ENCODE data around the gene OGFOD2.

The OGFOD2 gene

GRCh38 chr12:122942637-122943036, 32.4 kb upstream of the OGFOD2 start:
- peaks cover 10% of the 10 kb centered on the region for H3K4me1 Mint-ChIP-seq
- H3K4me3 Mint-ChIP-seq, result no peak overlapping the region
- H3K27ac Mint-ChIP-seq, result peak overlapping the region in 1 of 3 experiments; percentile 23
- H3K9me3 Mint-ChIP-seq, result no peaks in the 10 kb centered on the region
- TF ChIP-seq CTCF (IDR thresholded peaks at IDR 0.05; ENCODE audit: unreplicated experiment in 3 of 3), result no peak
- peaks cover 3% of the 10 kb centered on the region for H3K27me3 Mint-ChIP-seq (ENCODE audit: low read depth)
- H3K36me3 Mint-ChIP-seq (ENCODE audit: low read depth), result peaks cover 4% of the 10 kb centered on the region

DNA sequence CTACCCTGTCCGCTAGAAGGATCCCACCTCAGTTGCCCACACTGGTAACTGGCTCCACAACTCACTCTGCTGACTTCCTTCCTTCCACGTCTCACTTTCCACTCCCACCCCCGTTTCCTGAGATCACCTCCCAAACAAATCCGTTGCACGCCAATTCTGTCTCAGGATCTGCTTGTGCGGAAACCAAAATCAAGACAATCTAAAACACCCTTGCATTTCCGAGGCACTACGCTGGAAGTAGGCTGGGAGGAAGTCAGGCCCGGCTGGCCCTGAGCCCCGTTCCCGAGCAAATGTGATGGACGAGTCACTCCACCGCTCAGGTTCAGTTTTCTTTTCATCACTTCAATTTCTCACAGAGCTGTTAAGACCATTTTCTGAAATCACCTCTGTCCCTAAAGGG, 31.8 kb upstream of the OGFOD2 start:
- H3K27me3 Mint-ChIP-seq (ENCODE audit: low read depth), result peaks cover 3% of the 10 kb centered on the region
- TF ChIP-seq CTCF (IDR thresholded peaks at IDR 0.05; ENCODE audit: unreplicated experiment in 3 of 3), result no peak

DNA sequence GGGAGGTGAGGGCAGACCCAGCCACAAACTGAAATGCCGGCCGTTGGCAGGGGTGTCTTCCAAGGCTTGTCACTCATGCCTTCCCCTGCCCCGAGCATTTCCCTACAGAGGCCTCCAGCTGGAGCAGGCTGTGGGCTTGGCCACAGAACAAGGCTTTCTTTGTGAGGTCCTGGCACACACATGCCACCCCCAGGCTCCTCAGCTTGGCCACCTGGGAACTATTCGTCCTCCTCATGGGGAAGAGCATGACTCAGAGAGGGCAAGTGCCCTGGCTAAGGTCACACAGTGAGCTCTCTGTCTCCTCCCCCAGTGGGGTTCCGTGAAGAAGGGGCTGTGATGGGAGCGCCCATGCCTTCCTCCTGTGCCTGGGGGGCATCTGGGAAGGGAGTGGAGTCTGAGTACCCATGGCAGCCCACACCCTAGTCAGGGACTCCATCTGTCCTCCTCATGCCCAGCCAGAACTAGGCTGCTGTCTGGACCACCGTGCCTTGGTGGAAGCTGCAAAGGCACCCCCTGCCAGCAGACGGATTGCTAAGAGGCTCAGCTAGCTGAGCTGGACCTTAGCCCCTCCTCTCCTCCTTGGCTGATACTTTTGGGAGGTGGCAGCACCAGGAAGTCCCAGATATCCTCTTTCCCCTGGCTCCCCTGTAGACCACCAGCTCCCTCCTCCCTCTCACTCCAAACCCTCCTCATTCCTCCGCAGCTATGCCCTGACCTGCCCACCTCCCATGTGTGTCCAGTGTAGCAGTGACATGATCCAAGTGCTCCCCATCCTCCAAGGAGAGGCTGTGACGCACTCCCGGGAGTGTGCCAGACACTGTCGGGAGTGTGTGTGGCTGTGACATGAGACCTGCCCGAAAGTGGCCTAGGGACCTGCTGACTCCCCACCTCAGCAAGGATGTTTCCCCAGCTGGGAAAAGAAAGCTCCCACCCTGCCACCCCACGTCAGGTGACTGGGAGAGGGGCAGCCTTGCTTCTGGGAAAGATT, 30.1 kb upstream of the OGFOD2 start:
- no peak overlapping the region for H3K27ac Mint-ChIP-seq
- H3K9me3 Mint-ChIP-seq, result no peaks in the 10 kb centered on the region
- peaks cover 7% of the 10 kb centered on the region for H3K36me3 Mint-ChIP-seq (ENCODE audit: low read depth)
- H3K4me1 Mint-ChIP-seq, result peaks cover 10% of the 10 kb centered on the region
- no peak overlapping the region for H3K4me3 Mint-ChIP-seq
- no peak for TF ChIP-seq CTCF (IDR thresholded peaks at IDR 0.05; ENCODE audit: unreplicated experiment in 3 of 3)
- peaks cover 6% of the 10 kb centered on the region for H3K27me3 Mint-ChIP-seq (ENCODE audit: low read depth)

More for the DNA sequence above, 31.8 kb upstream of the OGFOD2 start:
- Mint-ChIP-seq H3K27ac (peak overlapping the region in 2 of 3 experiments; percentile 23), H3K4me3 (no peak overlapping the region), H3K4me1 (peaks cover 10% of the 10 kb centered on the region), H3K36me3 (ENCODE audit: low read depth) (peaks cover 6% of the 10 kb centered on the region), H3K9me3 (no peaks in the 10 kb centered on the region)

DNA sequence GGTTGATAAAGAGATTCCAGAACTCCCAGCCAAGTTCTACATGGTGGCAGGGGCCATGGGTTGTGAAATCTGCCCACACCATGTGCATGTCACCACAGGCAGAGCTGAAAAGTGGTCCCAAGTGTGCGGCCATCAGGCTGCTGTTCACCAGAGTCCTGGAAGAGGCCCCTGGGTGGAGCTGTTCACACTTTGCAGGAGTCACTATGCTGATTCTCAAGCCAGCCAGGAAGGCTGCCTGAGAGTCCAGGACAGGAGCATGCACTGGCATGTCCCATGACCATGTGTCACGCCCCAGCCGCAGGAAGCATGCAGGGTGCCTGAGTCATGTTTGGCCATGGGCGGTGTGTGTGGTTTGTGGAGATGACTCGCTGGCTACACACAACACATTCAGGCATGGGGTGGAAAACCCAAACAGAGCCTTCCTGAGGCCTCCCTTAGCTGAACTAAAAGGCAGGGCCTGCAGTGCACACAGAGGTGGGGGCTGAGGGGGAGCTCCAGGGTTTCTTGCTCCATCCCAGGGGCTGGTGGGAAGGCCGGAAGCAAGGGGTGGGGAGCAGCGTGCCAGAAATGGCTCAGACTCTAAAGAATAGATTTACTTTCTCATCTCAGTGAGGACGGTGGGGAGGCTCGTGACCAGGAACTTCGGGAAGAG, 28.2 kb upstream of the OGFOD2 start:
- peak overlapping the region in 1 of 3 experiments; percentile 10 for H3K27ac Mint-ChIP-seq
- H3K4me1 Mint-ChIP-seq, result peaks cover 10% of the 10 kb centered on the region
- peaks cover 7% of the 10 kb centered on the region for H3K36me3 Mint-ChIP-seq (ENCODE audit: low read depth)
- no peaks in the 10 kb centered on the region for H3K9me3 Mint-ChIP-seq
- TF ChIP-seq CTCF (IDR thresholded peaks at IDR 0.05; ENCODE audit: unreplicated experiment in 3 of 3), result no peak
- H3K27me3 Mint-ChIP-seq (ENCODE audit: low read depth), result peaks cover 3% of the 10 kb centered on the region
- no peak overlapping the region for H3K4me3 Mint-ChIP-seq

DNA sequence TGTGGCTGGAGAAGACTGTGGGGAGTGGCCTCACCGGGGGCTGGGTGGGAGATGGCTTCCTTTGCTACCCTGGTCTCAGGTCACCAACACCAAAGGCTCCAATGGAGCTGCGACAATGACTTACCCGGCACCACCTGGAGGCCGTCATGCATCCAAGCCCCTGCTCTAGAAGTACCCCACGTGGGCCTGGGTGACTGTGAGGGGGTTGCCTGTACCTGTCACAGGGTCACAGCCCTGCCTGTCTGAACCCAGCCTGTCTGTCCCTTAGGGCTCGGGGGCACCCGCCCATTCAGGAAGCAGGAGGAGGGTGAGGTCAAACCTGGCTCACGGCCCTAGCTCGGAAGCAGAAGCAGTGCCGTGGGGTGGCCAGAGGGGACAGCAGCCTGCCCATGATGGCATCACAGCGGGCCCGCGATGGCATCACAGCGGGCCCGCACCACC, 27.7 kb upstream of the OGFOD2 start:
- peaks cover 7% of the 10 kb centered on the region for H3K36me3 Mint-ChIP-seq (ENCODE audit: low read depth)
- H3K27me3 Mint-ChIP-seq (ENCODE audit: low read depth), result peaks cover 3% of the 10 kb centered on the region
- peaks cover 14% of the 10 kb centered on the region for H3K4me1 Mint-ChIP-seq
- no peak overlapping the region for H3K4me3 Mint-ChIP-seq
- no peak for TF ChIP-seq CTCF (IDR thresholded peaks at IDR 0.05; ENCODE audit: unreplicated experiment in 3 of 3)
- H3K9me3 Mint-ChIP-seq, result no peaks in the 10 kb centered on the region
- H3K27ac Mint-ChIP-seq, result peak overlapping the region in 1 of 3 experiments; percentile 10

Measured in nephron (organoid).